ENCODE measurements around the gene KRTAP12-3. TPM values are rescaled to one million over a fixed set of nuclear protein-coding genes. Genes with fewer than 3 reads are reported as not detected.
"Not testable (repeated sequence)": the region's sequence is repeated elsewhere in the genome, so short reads cannot be mapped to it uniquely, and the experiment has no call there.

KRTAP12-3 gene
- total and polyA plus RNA-seq, 5 experiments from 2014 or later = not detected

GRCh38 chr21:44627831-44628233 is 29.9 kb upstream of the KRTAP12-3 start:
- Mint-ChIP-seq H3K9me3 (peaks cover 13 to 60% (median 50%) of the 10 kb centered on the region in 9 donors), H3K4me1 (peaks cover 22 to 53% (median 44%) of the 10 kb centered on the region in 4 donors), H3K27ac (peak overlapping the region in 4 of 10 donors; percentile 41 to 81 (median 70)), H3K36me3 (peaks cover 2 to 43% (median 41%) of the 10 kb centered on the region in 3 donors)
- POLR2A ChIA-PET = interaction anchor here (3.3 kb wide), 1 partner anchor 31 kb away, joined by 15 read pairs; the partner anchor contains the start of gene KRTAP12-3
- peak in 1 of 10 donors; percentile 48 for DNase-seq
- not testable (repeated sequence) for H3K27me3 Mint-ChIP-seq, H3K4me3 Mint-ChIP-seq, ATAC-seq

DNA sequence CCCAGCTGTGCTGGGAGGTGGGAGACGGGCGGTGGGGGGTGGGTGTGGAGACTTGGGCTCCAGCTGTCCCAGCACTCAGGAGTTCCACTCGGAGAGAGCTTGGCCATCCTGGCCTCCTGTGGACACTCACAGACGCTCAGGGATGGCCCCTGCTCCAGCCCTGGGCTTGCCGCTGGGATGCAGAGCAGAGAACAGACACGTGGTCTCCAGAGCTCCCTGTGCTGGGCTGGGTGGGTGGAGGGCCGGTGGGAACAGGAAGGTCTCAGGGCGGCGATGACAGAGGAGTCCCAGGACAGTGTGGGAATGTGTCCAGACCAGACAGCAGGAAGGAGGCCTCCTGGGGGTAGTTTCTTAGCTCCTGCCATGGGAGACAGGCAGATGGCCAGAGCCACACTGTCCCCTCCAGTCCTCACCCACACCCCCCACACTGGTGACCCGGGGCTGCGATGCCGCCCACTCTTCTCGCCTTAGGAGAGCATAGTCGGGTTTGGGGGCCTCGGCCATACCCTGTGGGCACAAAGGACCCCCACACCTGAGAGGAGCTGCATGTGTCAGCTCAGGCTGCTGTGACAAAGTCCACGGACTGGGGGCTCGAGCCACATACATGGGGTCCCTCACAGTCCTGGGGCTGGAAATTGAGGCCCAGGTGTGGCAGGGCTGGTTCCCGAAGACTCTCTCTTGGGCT is 28.9 kb upstream of the KRTAP12-3 start:
- ATAC-seq (no peak), DNase-seq (peak in 1 of 10 donors; percentile 36)
- peaks cover 0 to 2% (median 0%) of the 10 kb centered on the region in 5 donors for H3K27me3 Mint-ChIP-seq
- H3K27ac Mint-ChIP-seq = peak overlapping the region in 7 of 10 donors; percentile 48 to 95 (median 80)
- peaks cover 2 to 35% (median 33%) of the 10 kb centered on the region in 3 donors for H3K36me3 Mint-ChIP-seq
- peaks cover 10 to 60% (median 49%) of the 10 kb centered on the region in 9 donors for H3K9me3 Mint-ChIP-seq
- peak overlapping the region in 5 of 10 donors; percentile 8 to 70 (median 24) for H3K4me3 Mint-ChIP-seq
- POLR2A ChIA-PET = interaction anchor here (0.9 kb wide), 1 partner anchor 10 kb away, joined by 5 read pairs; no protein-coding TSS in a partner anchor
- peaks cover 21 to 53% (median 44%) of the 10 kb centered on the region in 4 donors for H3K4me1 Mint-ChIP-seq

GRCh38 chr21:44630440-44630839 is 27.3 kb upstream of the KRTAP12-3 start:
- POLR2A ChIA-PET = interaction anchor here (1.4 kb wide), 1 partner anchor 11 kb away, joined by 6 read pairs; no protein-coding TSS in a partner anchor
- peak; percentile 14 to 68 for ATAC-seq
- Mint-ChIP-seq H3K36me3 (peaks cover 2 to 25% (median 25%) of the 10 kb centered on the region in 3 donors), H3K27me3 (no peaks in the 10 kb centered on the region), H3K9me3 (peaks cover 10 to 46% (median 38%) of the 10 kb centered on the region in 9 donors), H3K4me1 (peaks cover 21 to 53% (median 44%) of the 10 kb centered on the region in 4 donors), H3K27ac (peak overlapping the region; percentile 80 to 95 (median 90)), H3K4me3 (peak overlapping the region in 8 of 10 donors; percentile 48 to 74 (median 57))
- DNase-seq = peak in 2 of 10 donors; percentile 35 to 46

- POLR2A ChIA-PET = interaction anchor here (0.6 kb wide), 1 partner anchor 21 kb away, joined by 3 read pairs; no protein-coding TSS in a partner anchor
- Mint-ChIP-seq H3K4me1 (peaks cover 19 to 41% (median 32%) of the 10 kb centered on the region in 4 donors), H3K36me3 (peaks cover 2 to 25% (median 25%) of the 10 kb centered on the region in 3 donors), H3K9me3 (peaks cover 10 to 46% (median 38%) of the 10 kb centered on the region in 9 donors), H3K4me3 (no peak overlapping the region), H3K27ac (peak overlapping the region in 1 of 10 donors; percentile 1), H3K27me3 (no peaks in the 10 kb centered on the region)
- ATAC-seq (no peak), DNase-seq (no peak)
These were observed 25.7 kb upstream of the KRTAP12-3 start for GRCh38 chr21:44632067-44632466.

- POLR2A ChIA-PET = no interaction called here
- ATAC-seq (no peak), DNase-seq (no peak)
- peaks cover 0 to 34% (median 26%) of the 10 kb centered on the region in 9 donors for H3K9me3 Mint-ChIP-seq
- no peak overlapping the region for H3K4me3 Mint-ChIP-seq
- H3K27me3 Mint-ChIP-seq = peaks cover 0 to 6% (median 0%) of the 10 kb centered on the region in 5 donors
- peaks cover 0 to 17% (median 5%) of the 10 kb centered on the region in 4 donors for H3K4me1 Mint-ChIP-seq
- H3K36me3 Mint-ChIP-seq = peaks cover 0 to 15% (median 15%) of the 10 kb centered on the region in 3 donors
- H3K27ac Mint-ChIP-seq = peak overlapping the region in 1 of 10 donors; percentile 48
These were observed 21.3 kb upstream of the KRTAP12-3 start for GRCh38 chr21:44636209-44637017.

DNA sequence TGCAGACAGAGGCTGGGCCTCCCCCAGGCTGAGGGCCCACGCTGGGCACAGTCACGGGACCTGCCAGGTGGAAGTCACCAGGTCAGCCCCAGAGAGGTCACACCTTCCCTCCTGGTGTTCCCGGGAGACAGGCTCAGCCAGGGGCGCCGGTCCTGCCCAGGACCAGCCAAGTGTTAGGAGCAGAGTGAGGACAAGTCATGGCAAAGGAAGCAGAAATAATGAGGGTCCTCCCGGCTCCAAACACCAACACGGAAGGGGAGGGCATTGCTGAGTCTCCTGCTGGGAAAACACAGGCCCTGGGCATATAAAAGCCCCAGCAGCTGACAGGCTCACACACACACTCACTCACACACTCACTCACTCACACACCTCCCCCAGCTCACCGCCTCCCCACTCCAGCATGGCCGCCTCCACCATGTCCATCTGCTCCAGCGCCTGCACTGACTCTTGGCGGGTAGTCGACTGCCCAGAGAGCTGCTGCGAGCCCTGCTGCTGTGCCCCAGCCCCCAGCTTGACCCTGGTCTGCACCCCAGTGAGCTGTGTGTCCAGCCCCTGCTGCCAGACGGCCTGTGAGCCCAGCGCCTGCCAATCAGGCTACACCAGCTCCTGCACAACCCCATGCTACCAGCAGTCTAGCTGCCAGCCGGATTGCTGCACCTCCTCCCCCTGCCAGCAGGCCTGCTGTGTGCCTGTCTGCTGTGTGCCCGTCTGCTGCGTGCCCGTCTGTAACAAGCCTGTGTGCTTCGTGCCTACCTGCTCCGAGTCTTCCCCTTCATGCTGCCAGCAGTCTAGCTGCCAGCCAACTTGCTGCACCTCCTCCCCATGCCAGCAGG is 20.5 kb upstream of the KRTAP12-3 start, which contains the start of gene KRTAP10-10:
KRTAP10-10 (plus strand) TSS at position 339 of the 833 bp plus-strand sequence; CDS start at position 401, 62 bp downstream.
- H3K27ac Mint-ChIP-seq = peak within 1 kb of the TSS in 5 of 10 donors; percentile 27 to 91 (median 77)

GRCh38 chr21:44637851-44638348 is 19.8 kb upstream of the KRTAP12-3 start:
- DNase-seq, POLR2A ChIA-PET, ATAC-seq, H3K4me3 Mint-ChIP-seq, H3K36me3 Mint-ChIP-seq, H3K27me3 Mint-ChIP-seq: not testable (repeated sequence)
- H3K9me3 Mint-ChIP-seq = peaks cover 0 to 32% (median 17%) of the 10 kb centered on the region in 9 donors
- H3K27ac Mint-ChIP-seq = peak overlapping the region in 4 of 10 donors; percentile 27 to 91 (median 64)
- H3K4me1 Mint-ChIP-seq = peaks cover 0 to 14% (median 5%) of the 10 kb centered on the region in 4 donors

More for the DNA sequence above, 20.5 kb upstream of the KRTAP12-3 start, which contains the start of gene KRTAP10-10:
- DNase-seq (no peak), ATAC-seq (no peak)
- Mint-ChIP-seq H3K4me1 (peaks cover 0 to 14% (median 5%) of the 10 kb centered on the region in 4 donors), H3K36me3 (peaks cover 0 to 11% (median 9%) of the 10 kb centered on the region in 3 donors), H3K9me3 (peaks cover 0 to 34% (median 19%) of the 10 kb centered on the region in 9 donors), H3K4me3 (no peak within 1 kb of the TSS), H3K27me3 (peaks cover 0 to 6% (median 0%) of the 10 kb centered on the region in 5 donors)
- POLR2A ChIA-PET = no interaction called here

DNA sequence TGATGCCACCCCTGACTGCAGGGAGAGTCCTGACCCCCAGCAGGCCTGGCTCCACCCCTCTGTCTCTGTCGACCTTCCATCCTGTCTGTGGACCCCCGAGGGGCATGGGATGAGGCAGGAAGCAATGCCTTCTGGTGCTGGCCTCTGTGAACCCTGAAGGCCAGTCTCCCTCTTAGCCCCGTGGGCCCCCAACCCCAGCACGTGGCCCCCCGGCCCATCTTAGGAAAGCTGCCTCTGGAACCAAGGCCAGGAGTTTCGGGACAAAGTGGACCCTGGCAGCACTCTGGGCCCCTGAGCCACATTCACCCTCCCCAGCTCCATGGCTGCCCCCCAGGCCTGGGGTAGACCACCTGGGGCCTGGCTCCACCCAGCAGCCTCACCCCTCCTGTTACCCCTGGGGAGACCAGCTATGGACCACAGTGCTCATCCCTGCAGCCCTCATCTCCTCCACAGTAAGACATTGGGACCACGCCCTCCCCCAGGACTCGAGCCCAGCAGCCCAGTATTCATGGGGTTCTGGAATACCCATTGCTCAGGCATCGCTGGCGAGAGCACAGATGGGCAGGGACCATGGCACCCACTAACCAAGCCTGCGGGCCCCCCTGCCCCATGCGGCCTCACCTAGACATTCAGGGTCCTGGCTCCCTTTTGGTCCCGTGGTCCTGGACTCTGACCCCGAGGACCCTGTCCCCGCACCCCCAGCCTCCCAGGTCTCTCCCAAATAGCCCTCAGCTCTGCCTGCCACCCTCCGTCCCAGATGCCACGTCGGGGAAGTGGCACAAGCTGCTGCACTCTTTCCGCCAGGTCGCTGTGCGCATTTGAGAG is 19.0 kb upstream of the KRTAP12-3 start:
- Mint-ChIP-seq H3K4me3 (peak overlapping the region in 1 of 10 donors; percentile 24), H3K27ac (peak overlapping the region in 4 of 10 donors; percentile 15 to 85 (median 56)), H3K9me3 (peaks cover 0 to 32% (median 18%) of the 10 kb centered on the region in 9 donors), H3K36me3 (peaks cover 0 to 14% (median 3%) of the 10 kb centered on the region in 3 donors), H3K4me1 (peaks cover 0 to 14% (median 5%) of the 10 kb centered on the region in 4 donors)
- not testable (repeated sequence) for ATAC-seq, DNase-seq, H3K27me3 Mint-ChIP-seq
- POLR2A ChIA-PET = interaction anchor here (0.8 kb wide), 1 partner anchor 19 kb away, joined by 3 read pairs; the partner anchor contains the start of gene KRTAP12-3

DNA sequence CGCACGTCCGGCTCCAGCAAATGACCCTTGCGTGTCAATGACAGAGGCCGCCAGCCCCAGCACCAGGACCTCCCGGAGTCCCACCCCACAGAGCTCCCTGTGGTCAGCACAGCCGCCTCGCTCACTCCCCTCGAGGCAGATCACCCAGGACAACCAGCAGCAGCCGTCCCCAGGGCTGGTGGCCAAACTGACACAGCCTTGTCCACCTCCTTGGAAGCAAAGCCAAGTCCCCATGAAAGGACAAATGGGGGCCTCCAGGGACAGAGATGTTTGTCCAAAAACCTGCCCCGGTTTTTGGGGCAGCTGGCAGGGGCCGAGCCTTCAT is 18.4 kb upstream of the KRTAP12-3 start:
- ATAC-seq = no peak
- peaks cover 0 to 20% (median 7%) of the 10 kb centered on the region in 3 donors for H3K36me3 Mint-ChIP-seq
- H3K4me3 Mint-ChIP-seq = peak overlapping the region in 1 of 10 donors; percentile 24
- H3K4me1 Mint-ChIP-seq = peaks cover 0 to 14% (median 5%) of the 10 kb centered on the region in 4 donors
- peaks cover 3 to 37% (median 23%) of the 10 kb centered on the region in 9 donors for H3K9me3 Mint-ChIP-seq
- peaks cover 0 to 6% (median 0%) of the 10 kb centered on the region in 5 donors for H3K27me3 Mint-ChIP-seq
- H3K27ac Mint-ChIP-seq = peak overlapping the region in 2 of 10 donors; percentile 15 to 45
- POLR2A ChIA-PET = interaction anchor here (0.8 kb wide), 1 partner anchor 18 kb away, joined by 3 read pairs; the partner anchor contains the start of gene KRTAP12-3
- no peak for DNase-seq

- Mint-ChIP-seq H3K4me1 (peaks cover 0 to 14% (median 5%) of the 10 kb centered on the region in 4 donors), H3K27ac (peak overlapping the region in 1 of 10 donors; percentile 2), H3K27me3 (peaks cover 0 to 6% (median 0%) of the 10 kb centered on the region in 5 donors), H3K9me3 (peaks cover 10 to 52% (median 34%) of the 10 kb centered on the region in 9 donors), H3K4me3 (peak overlapping the region in 1 of 10 donors; percentile 20), H3K36me3 (peaks cover 0 to 29% (median 14%) of the 10 kb centered on the region in 3 donors)
- DNase-seq (no peak), ATAC-seq (no peak)
- POLR2A ChIA-PET = no interaction called here
These were observed 17.0 kb upstream of the KRTAP12-3 start for GRCh38 chr21:44640761-44641160.
